NCI-H524 (cell line): ENCODE measurements around the gene HTR7.
"Not testable (repeated sequence)": the region's sequence is repeated elsewhere in the genome, so short reads cannot be mapped to it uniquely, and the experiment has no call there.

Experiments used
- DNase-seq, 2 experiments: peaks; one replicate each; lab custom pipeline; 2025; lab: John Stamatoyannopoulos, UW

The HTR7 gene

GRCh38 chr10:90857635-90858460 is at the start of gene HTR7:
Gene HTR7, minus strand, starts transcription at chr10:90858039. Its CDS starts 368 bp downstream, at chr10:90857671.
- peak in 1 of 2 experiments; percentile 8 for DNase-seq

- DNase-seq, result no peak
These were observed 48.8 kb upstream of the HTR7 start for GRCh38 chr10:90906596-90906995.

GRCh38 chr10:90905925-90906324 is 48.1 kb upstream of the HTR7 start:
- no peak for DNase-seq

GRCh38 chr10:90896916-90897315 is 39.1 kb upstream of the HTR7 start:
- not testable (repeated sequence) for DNase-seq

GRCh38 chr10:90893190-90893589 is 35.4 kb upstream of the HTR7 start:
- no peak for DNase-seq

GRCh38 chr10:90890347-90890746 is 32.5 kb upstream of the HTR7 start:
- DNase-seq, result no peak

- no peak for DNase-seq
These were observed 31.8 kb upstream of the HTR7 start for GRCh38 chr10:90889636-90890035.

- DNase-seq, result no peak
These were observed 30.5 kb upstream of the HTR7 start for GRCh38 chr10:90888387-90888786.

- no peak for DNase-seq
These were observed 29.7 kb upstream of the HTR7 start for GRCh38 chr10:90887555-90887954.

GRCh38 chr10:90885176-90885575 is 27.3 kb upstream of the HTR7 start:
- DNase-seq, result no peak

- no peak for DNase-seq
These were observed 26.6 kb upstream of the HTR7 start for GRCh38 chr10:90884431-90884830.

GRCh38 chr10:90880059-90880719 is 22.4 kb upstream of the HTR7 start:
- not testable (repeated sequence) for DNase-seq

- no peak for DNase-seq
These were observed 21.2 kb upstream of the HTR7 start for GRCh38 chr10:90879062-90879461.

- no peak for DNase-seq
These were observed 14.8 kb upstream of the HTR7 start for GRCh38 chr10:90872648-90873020.

- DNase-seq, result peak; percentile 21 to 65
These were observed 14.2 kb upstream of the HTR7 start, which contains the start of gene RPP30 for GRCh38 chr10:90871766-90872647. Gene RPP30, plus strand, starts transcription at chr10:90871974. Its CDS starts 13 bp downstream, at chr10:90871987.

GRCh38 chr10:90871279-90871765 is 13.5 kb upstream of the HTR7 start:
- peak; percentile 29 to 71 for DNase-seq

- DNase-seq, result no peak
These were observed 8.3 kb upstream of the HTR7 start for GRCh38 chr10:90866050-90866598.

GRCh38 chr10:90865401-90865800 is 7.6 kb upstream of the HTR7 start:
- DNase-seq, result no peak

GRCh38 chr10:90862908-90863514 is 5.2 kb upstream of the HTR7 start:
- peak in 1 of 2 experiments; percentile 2 for DNase-seq

- DNase-seq, result no peak
These were observed 3.0 kb upstream of the HTR7 start for GRCh38 chr10:90860790-90861189.

GRCh38 chr10:90859321-90859751 is 1.5 kb upstream of the HTR7 start:
- no peak for DNase-seq
